ENCODE measurements around the gene PXMP2.

DNA sequence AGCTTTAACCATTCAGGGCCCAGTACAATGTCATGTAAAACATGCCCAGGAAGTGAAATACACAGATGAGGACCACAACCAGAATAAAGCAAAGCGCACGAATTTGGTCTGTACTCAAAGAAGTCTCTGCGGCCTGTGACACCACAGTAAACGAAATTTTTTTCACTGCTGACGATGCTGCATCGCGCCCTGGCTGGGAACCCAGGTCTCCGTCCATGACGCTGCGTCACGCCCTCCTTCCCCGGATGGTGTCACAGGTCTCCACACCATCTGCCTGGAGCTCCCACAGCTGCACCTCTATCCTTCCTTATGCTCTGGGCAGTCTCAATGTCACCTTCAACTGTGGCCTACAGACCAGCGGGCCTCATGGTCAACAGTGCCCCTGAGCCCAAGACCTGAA, 56.4 kb downstream of the PXMP2 start:
- TF ChIP-seq, protein P1, sequence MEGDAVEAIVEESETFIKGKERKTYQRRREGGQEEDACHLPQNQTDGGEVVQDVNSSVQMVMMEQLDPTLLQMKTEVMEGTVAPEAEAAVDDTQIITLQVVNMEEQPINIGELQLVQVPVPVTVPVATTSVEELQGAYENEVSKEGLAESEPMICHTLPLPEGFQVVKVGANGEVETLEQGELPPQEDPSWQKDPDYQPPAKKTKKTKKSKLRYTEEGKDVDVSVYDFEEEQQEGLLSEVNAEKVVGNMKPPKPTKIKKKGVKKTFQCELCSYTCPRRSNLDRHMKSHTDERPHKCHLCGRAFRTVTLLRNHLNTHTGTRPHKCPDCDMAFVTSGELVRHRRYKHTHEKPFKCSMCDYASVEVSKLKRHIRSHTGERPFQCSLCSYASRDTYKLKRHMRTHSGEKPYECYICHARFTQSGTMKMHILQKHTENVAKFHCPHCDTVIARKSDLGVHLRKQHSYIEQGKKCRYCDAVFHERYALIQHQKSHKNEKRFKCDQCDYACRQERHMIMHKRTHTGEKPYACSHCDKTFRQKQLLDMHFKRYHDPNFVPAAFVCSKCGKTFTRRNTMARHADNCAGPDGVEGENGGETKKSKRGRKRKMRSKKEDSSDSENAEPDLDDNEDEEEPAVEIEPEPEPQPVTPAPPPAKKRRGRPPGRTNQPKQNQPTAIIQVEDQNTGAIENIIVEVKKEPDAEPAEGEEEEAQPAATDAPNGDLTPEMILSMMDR (IDR thresholded peaks at IDR 0.05; ENCODE audit: low read depth, low read length): no peak
- no peak for TF ChIP-seq EZH2phosphoT487 (IDR thresholded peaks at IDR 0.05; ENCODE audit: low read depth)
